HepG2 (cell line): Measurements from ENCODE around the gene ARTN. TPM values are rescaled to one million over a fixed set of nuclear protein-coding genes. Genes with fewer than 3 reads are reported as not detected.

Experiments
- ARHGAP35 ChIP-seq: sonication (generic); formaldehyde crosslinking; IDR thresholded peaks from 2 replicates; pipeline ENCODE4 v1.9.0; 2022; ENCODE audit warnings: mild to moderate bottlenecking, inconsistent platforms, moderate library complexity, missing genetic modification reagents, borderline replicate concordance
- ATF7-NPFF ChIP-seq: sonication (generic); formaldehyde crosslinking; IDR thresholded peaks from 2 replicates; pipeline ENCODE4 v1.8.1; 2023; ENCODE audit warnings: mild to moderate bottlenecking, low read depth, missing genetic modification reagents, moderate library complexity
- DPF2 ChIP-seq: sonication (generic); formaldehyde crosslinking; IDR thresholded peaks from 2 replicates; pipeline ENCODE4 v1.4.0; 2020; ENCODE audit warnings: mild to moderate bottlenecking, low read depth, missing genetic modification reagents, borderline replicate concordance
- DR1 ChIP-seq: sonication (generic); formaldehyde crosslinking; IDR thresholded peaks from 2 replicates; pipeline ENCODE4 v1.8.0; 2021; ENCODE audit warnings: mild to moderate bottlenecking, missing genetic modification reagents, inconsistent platforms
- HDAC6 ChIP-seq: fragments of 200-600 bp; sonication (generic); IDR thresholded peaks from 2 replicates; pipeline ENCODE4 v1.7.0; 2017; ENCODE audit warnings: mild to moderate bottlenecking, antibody characterized with exemption, low read length, low read depth
- HMG20A ChIP-seq: IDR thresholded peaks from 2 replicates; pipeline ENCODE4 v1.6.1; 2016; ENCODE audit warnings: borderline replicate concordance
- MAZ ChIP-seq, 2 experiments: sonication (generic) in 1 of 2; formaldehyde crosslinking in 1 of 2; IDR thresholded peaks; 2 replicates each; pipeline versions ENCODE4 v1.5.0 to v1.6.1; 2012 to 2020; ENCODE audit warnings: low read depth in 2 of 2, mild to moderate bottlenecking in 2 of 2, borderline replicate concordance in 1 of 2, improper control_type of control experiment in 1 of 2, low read length in 1 of 2, missing genetic modification reagents in 1 of 2, moderate library complexity in 1 of 2
- NONO ChIP-seq, 2 experiments: fragments of 450-650 bp in 1 of 2; sonication (generic) in 1 of 2; formaldehyde crosslinking in 1 of 2; IDR thresholded peaks in 1 of 2; conservative IDR thresholded peaks in 1 of 2; 2 replicates each; pipeline versions ENCODE4 v1.6.1 to v1.8.0; 2017 to 2022; ENCODE audit warnings: mild to moderate bottlenecking in 1 of 2, missing genetic modification reagents in 1 of 2, moderate library complexity in 1 of 2
- POLR2AphosphoS5 ChIP-seq: IDR thresholded peaks from 2 replicates; pipeline ENCODE4 v1.6.1; 2012; ENCODE audit warnings: low read depth, low read length
- SAFB2 ChIP-seq: sonication (generic); formaldehyde crosslinking; IDR thresholded peaks from 2 replicates; pipeline ENCODE4 v1.5.1; 2020; ENCODE audit warnings: missing genetic modification reagents, low read depth, mild to moderate bottlenecking, borderline replicate concordance
- SKI ChIP-seq: fragments of 450-650 bp; IDR thresholded peaks from one replicate; pipeline ENCODE4 v1.6.1; 2018; ENCODE audit warnings: mild to moderate bottlenecking; ENCODE audit not compliant: partially characterized antibody
- TBL1XR1 ChIP-seq: fragments of 150-350 bp; IDR thresholded peaks from 2 replicates; pipeline ENCODE4 v1.6.1; 2014; ENCODE audit warnings: borderline replicate concordance, low read length; ENCODE audit not compliant: partially characterized antibody
- ZNF230 ChIP-seq: sonication (generic); formaldehyde crosslinking; IDR thresholded peaks from 2 replicates; pipeline ENCODE4 v1.4.0; 2020; ENCODE audit warnings: mild to moderate bottlenecking, missing genetic modification reagents
- ZNF431 ChIP-seq: sonication (generic); formaldehyde crosslinking; IDR thresholded peaks from 2 replicates; pipeline ENCODE4 v1.9.0; 2022; ENCODE audit warnings: missing genetic modification reagents, low read depth, mild to moderate bottlenecking, borderline replicate concordance
- polyA plus RNA-seq, 8 experiments: library from polyadenylated mRNA; depleted of rRNA in 3 of 8; stranded (reverse) in 7 of 8; unstranded in 1 of 8; fragments of >200 nt; fragmentation: Illumina TruSeq in 4 of 8; extraction: Trizol in 4 of 8; gene quantifications; 2 replicates each; pipeline versions ENCODE4 v1.2.1 to v1.2.3, GENCODE V29; 2011 to 2016; ENCODE audit warnings: low read depth in 4 of 8, missing spikeins in 1 of 8, mixed read lengths in 1 of 8; ENCODE audit not compliant: insufficient read depth in 1 of 8
- total RNA-seq, 5 experiments: library from RNA; depleted of rRNA; stranded (reverse); fragments of >200 nt; fragmentation: Illumina TruSeq; extraction: Trizol; gene quantifications; 2 replicates each; pipeline ENCODE4 v1.2.3, GENCODE V29; 2016; ENCODE audit warnings: low read depth in 1 of 5
- TF ChIP-seq, protein P1 (sequence below): IDR thresholded peaks from 2 replicates; pipeline ENCODE4 v1.6.1; 2018; ENCODE audit warnings: missing genetic modification reagents, mild to moderate bottlenecking, missing compliant biosample characterization

The ARTN gene
- total and polyA plus RNA-seq, 2 of the 13 experiments (the other 11 are each of a cell fraction or from before 2014, with no cell fraction given), result 0.11 to 0.62 TPM

GRCh38 chr1:43979528-43980254 lies 46.1 kb downstream of the ARTN start (continued):
- TF ChIP-seq SKI (peak; percentile 25), POLR2AphosphoS5 (peak; percentile 28), DPF2 (CRISPR knock-in tag) (0 out of 2 replicates have a peak, but pooled peaks have one; percentile 39), ZNF431 (CRISPR knock-in tag) (peak; percentile 71; the same call in 1 of the 2 replicates), MAZ (IDR thresholded peaks at IDR 0.05; ENCODE audit: borderline replicate concordance, low read depth, low read length) (no peak), MAZ (CRISPR knock-in tag; IDR thresholded peaks at IDR 0.05; ENCODE audit: low read depth) (peak; percentile 57; the same call in 1 of the 2 replicates), ATF7-NPFF (0 out of 2 replicates have a peak, but pooled peaks have one; percentile 57), TBL1XR1 (no peak), DR1 (CRISPR knock-in tag) (no peak), ARHGAP35 (peak; percentile 39; the same call in 1 of the 2 replicates), ZNF230 (CRISPR knock-in tag) (peak; percentile 81; the same call in 1 of the 2 replicates), HMG20A (CRISPR knock-in tag) (no peak), HDAC6 (no peak), NONO (IDR thresholded peaks at IDR 0.05) (no peak), NONO (CRISPR knock-in tag; conservative IDR thresholded peaks at IDR 0.05) (peak; percentile 51; the same call in 1 of the 2 replicates), SAFB2 (CRISPR knock-in tag) (0 out of 2 replicates have a peak, but pooled peaks have one; percentile 69)
- TF ChIP-seq, protein P1, sequence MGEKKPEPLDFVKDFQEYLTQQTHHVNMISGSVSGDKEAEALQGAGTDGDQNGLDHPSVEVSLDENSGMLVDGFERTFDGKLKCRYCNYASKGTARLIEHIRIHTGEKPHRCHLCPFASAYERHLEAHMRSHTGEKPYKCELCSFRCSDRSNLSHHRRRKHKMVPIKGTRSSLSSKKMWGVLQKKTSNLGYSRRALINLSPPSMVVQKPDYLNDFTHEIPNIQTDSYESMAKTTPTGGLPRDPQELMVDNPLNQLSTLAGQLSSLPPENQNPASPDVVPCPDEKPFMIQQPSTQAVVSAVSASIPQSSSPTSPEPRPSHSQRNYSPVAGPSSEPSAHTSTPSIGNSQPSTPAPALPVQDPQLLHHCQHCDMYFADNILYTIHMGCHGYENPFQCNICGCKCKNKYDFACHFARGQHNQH (CRISPR knock-in tag), result peak; percentile 26; the same call in 1 of the 2 replicates
